Erythroblast (primary cell): ENCODE measurements around the gene SERP1.

Experiments used
- GATA1 ChIP-seq: IDR thresholded peaks from 2 replicates; pipeline ENCODE4 v1.6.1; 2011; ENCODE audit warnings: low read depth, mild to moderate bottlenecking, control low read depth, low read length, moderate library complexity
- POLR2A ChIP-seq: IDR thresholded peaks from 2 replicates; pipeline ENCODE4 v1.6.1; 2011; ENCODE audit warnings: mild to moderate bottlenecking, low read length

DNA sequence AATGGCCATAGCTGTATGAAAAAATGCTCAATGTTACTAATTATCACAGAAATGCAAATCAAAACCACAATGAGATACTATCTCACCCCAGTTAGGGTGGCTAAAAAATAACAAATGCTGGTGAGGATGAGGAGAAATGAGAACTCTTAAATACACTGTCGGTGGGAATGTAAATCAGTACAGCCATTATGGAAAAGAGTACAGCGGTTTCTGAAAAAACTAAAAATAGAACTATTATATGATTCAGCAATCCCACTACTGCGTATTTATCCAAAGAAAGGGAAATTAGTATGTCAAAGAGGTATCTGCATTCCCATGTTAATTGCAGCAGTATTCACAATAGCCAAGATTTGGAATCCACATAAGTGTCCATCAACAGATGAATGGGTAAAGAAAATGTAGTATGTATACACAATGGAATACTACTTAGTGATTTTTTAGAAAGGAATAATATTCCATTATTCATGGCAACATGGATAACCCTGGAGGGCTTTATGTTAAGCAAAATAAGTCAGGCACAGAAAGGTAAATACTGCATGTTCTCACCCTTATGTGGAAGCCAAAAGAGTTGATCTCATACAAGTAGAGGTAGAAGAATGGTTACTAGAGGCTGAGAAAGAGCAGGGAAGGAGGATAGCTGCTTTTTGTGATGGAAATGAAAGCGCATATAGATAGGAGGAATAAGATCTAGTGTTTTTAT lies 35.0 kb downstream of the SERP1 start:
- TF ChIP-seq POLR2A, result no peak
- no peak for TF ChIP-seq GATA1
